HG03108 (cell line): ENCODE data around the gene MRPL36.
"Not testable (repeated sequence)": the region's sequence is repeated elsewhere in the genome, so short reads cannot be mapped to it uniquely, and the experiment has no call there.

Experiments
- ATAC-seq: cut with Tn5 transposase; IDR thresholded peaks from one replicate; pipeline ENCODE4 v1.9.1; 2021; ENCODE audit warnings: moderate library complexity; ENCODE audit not compliant: unreplicated experiment

MRPL36 gene

GRCh38 chr5:1799602-1800471, at the start of gene MRPL36:
TSS of gene MRPL36 (minus strand) at chr5:1799837. CDS start at chr5:1798935, 902 bp downstream.
- ATAC-seq: peak; percentile 42

- ATAC-seq: no peak
These were observed 48.0 kb upstream of the MRPL36 start for GRCh38 chr5:1847611-1848010.

DNA sequence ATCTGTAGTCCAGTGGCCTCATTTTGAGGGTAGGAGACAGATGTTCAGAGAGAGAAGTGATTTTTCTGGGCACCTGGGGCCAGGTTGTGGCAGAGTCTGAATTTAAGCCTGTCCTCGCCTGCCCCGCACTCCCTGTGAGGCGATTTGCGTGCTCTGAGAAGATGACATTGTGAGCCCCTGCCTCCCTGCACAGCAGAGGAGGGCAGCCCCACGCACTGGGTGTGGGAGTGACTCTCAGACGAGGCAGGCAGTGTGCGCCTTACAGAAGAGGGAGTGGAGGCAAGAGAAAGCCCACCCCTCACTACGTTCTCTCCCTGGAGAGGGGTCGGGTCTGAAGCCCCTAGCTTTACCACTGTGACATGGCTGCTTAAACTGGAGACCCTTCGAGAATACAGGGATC, 47.4 kb upstream of the MRPL36 start:
- ATAC-seq: no peak

DNA sequence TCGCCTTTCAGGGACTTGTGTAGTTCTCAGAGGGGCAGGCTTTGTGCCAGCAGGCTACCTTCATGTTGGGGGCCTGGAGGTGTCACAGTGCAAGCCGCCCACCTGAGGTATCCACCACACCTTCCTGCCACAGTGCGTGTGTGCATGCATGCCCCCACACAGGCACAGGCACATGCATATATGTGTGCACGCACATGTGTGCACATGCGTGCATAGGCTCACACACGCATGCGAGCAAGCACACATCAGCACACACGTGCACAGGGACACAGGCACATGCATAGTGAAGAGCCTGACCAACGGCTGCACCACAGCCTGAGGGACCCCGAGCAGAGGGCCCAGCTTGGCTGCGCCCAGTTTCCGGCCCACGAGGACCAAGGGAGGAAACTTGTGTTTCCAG, 46.9 kb upstream of the MRPL36 start:
- ATAC-seq: no peak

DNA sequence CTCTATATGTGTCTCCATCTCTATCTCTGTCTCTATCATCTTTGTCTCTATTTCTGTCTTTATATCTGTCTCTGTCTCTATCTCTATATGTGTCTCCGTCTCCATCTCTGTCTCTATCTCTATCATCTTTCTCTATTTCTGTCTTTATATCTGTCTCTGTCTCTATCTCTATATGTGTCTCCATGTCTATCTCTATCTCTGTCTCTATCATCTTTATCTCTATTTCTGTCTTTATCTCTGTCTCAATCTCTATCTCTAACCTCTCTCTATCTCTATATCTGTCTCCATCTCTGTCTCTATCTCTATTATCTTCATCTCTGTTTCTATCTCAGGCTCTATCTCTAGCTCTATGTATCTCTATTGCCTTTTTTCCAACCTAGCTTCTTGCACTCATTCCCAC, 46.1 kb upstream of the MRPL36 start:
- ATAC-seq: no peak

GRCh38 chr5:1844708-1845436, 45.2 kb upstream of the MRPL36 start:
- ATAC-seq: no peak

DNA sequence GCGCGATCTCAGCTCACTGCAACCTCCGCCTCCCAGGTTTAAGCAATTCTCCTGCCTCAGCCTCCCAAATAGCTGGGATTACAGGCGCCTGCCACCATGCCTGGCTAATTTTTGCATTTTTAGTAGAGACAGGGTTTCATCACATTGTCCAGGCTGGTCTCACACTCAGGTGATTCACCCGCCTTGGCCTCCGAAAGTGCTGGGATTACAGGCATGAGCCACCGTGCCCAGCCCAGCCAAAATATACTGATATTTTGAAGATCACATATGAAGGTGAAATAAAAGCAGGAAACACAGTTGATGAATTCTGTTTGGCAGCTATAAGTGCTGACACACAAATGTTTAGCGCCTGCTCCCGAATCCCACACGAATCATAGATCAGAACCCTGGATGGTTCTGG, 44.1 kb upstream of the MRPL36 start:
- ATAC-seq: not testable (repeated sequence)

- ATAC-seq: no peak
These were observed 42.6 kb upstream of the MRPL36 start for GRCh38 chr5:1842004-1842819.

GRCh38 chr5:1840741-1841521, 41.3 kb upstream of the MRPL36 start:
- no peak for ATAC-seq

- ATAC-seq: no peak
These were observed 40.5 kb upstream of the MRPL36 start for GRCh38 chr5:1840071-1840547.

- ATAC-seq: no peak
These were observed 38.4 kb upstream of the MRPL36 start for GRCh38 chr5:1838013-1838412.

DNA sequence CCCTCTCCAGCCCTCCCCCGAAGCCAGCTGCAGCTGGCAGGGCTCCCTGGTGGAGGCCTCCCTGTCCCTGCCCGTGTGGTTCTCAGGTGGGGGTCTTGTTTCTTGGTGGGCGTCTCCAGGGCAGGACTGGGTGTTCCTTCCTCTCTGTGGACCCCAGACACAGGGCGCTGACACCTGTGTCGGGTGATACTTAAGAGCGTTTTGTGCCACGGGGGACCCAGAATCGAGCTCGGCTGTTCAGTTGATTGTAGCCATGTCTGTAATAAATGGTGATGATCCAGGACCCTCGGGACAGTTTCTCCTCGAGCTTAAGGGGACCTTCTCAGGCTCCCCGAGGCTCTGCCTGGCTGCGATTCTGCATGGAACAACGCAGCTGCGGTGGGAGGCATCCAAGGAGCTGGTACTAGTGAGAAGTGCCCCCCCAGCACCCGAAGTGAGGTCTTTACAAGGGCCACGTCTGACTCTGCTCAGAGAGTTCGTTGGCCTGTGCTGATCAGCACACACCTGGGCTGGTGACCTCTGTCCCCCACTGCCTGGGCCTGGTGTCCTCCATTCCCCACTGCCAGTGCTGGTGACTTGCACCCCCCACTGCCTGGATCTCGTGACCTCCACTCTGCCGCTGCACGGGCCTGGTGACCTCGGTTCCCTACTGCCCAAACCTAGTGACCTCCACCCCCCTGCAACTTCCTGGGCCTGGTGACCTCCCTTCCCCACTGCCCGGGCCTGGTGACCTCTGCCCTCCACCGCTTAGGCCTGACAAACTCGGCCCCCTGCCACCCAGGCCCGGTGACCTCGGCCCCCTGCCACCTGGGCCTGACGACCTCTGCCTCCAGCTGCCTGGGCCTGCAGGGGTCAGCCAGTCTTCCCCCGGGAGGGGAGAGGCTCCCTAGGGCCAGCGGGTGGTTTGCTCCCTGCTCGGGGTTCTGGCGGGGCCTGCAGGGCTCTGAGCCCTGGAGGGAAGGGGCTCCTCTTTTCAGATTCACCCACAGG, 37.5 kb upstream of the MRPL36 start:
- no peak for ATAC-seq

DNA sequence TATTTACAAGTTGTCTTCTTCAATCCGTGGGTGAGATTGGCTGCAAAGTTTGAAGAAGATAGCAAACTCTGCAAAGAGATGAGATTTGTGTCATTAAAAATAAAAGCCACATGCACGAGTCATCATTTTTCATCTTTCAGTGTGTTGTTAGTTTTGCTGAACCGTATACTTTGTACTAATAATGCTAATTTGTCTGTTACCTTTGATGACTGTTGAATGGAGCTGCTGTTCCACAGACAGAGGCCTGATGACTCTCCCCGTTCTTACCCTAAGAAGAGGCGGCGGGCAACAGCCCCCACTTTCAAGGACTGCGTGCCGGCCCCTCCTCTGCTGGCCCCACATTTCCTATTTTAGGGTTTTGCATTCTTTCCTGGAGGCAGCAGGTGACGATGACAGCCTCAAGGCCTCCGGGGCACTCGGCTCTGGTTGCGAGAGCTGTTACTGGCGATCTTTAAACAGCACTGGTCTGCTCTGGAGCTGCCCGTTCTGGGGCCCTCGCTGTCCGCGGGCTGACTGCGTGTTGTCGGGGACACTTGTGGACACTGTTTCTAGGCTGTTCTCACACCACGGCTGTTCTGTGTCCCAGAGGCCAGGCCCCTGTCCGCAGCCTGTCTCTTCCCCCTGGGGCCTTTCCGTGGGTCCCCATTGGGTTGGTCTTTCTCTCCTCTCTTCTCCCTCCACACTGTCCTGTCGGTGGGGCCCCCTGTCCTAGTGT, 36.7 kb upstream of the MRPL36 start:
- ATAC-seq: no peak

DNA sequence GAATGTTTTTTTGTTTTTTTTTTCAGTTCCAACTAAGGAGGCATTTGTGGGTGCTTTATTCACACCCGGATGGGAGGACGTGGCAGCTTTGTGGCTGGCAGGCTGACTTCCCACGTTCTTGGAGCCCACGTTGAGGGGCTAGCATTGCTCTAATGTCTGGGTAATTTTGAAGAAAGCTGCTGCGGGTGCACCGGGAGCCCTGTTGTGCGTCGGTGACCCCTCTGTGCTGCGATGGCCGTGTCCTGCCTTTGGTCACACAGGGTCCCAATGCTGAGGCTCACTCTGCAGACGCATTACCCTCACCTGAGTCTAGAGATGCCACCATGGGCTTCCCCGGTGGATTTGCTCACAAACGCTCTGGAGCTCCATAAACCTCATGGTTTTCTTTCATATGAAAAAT, 35.8 kb upstream of the MRPL36 start:
- ATAC-seq: no peak

DNA sequence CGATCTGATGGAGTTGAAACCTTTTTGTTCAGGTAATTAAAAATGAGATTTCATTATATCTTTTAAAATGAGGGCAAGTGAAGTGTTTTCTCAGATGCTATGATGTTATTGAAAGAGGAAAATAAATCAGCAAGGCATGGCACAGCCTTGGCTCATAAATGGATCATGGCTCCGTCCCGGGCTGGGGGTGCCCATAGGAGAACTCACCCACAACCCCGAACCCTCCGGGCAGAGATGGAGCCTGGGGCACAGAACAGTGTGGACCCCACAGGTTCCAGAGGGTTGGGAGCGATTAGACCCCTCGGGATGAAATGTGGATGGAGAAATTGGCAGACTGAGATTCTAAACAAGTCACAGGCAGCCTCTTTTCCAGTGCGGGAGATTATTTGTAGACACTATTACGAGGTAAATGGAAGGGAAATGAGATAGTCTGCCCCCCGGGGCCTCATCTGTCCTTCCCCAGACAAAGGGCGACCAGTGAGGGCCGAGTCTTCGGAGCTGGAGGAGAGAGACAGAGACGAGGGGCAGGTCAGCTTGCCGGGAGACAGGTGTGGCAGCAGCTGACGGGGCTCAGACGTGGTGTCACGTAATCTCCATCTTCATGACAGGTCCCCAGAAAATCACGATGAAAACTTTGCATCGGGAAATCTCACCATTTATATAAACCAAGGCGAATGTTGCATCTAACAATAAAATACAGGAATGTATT, 35.2 kb upstream of the MRPL36 start:
- no peak for ATAC-seq

- no peak for ATAC-seq
These were observed 34.5 kb upstream of the MRPL36 start for GRCh38 chr5:1834022-1834551.

DNA sequence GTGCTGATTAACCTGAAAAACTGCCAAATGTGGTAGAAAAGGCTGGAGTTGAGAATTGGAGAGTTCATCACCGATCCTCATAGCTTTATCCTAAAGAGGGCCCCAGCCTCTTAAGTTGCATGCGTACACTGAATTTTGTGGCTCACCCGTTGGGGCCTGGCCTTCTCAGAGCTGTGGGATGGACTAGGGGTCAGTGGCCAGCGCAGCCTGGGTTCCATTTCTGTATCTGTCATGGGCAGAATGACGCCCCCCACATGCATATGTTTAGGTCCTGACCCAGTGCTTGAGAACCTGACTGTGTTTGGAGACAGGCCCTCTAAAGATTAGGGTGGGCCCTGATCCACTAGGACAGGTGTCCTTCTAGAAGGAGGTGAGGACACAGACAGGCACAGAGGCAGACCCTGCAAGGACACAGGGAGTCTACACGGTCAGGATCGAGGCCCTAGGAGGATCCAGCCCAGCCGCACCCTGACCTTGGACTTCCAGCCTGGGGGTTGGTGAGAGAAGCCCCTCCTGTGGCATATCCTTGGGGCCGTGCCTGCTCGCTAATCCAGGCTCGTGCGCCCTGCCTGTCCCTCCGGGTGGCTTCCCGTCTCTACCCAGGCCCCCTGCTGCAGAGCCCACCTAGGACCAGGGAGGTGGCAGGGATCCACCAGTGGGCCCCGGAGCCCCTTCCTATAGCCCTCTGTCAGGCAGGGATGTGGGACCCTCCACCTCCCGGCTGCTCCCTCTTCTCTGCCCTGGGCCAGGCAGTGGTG, 33.8 kb upstream of the MRPL36 start:
- no peak for ATAC-seq
